IPS DF 4.7 (cell line): ENCODE data around the gene CNTN4.

Experiments
- DNase-seq: peaks from one replicate; pipeline ENCODE4 v3.0.0-alpha.2; 2013; ENCODE audit warnings: low spot score; ENCODE audit errors: extremely low read depth

CNTN4 gene

GRCh38 chr3:3020209-3020608 lies 921.5 kb downstream of the CNTN4 start:
- no peak for DNase-seq

GRCh38 chr3:3023111-3023745 lies 924.6 kb downstream of the CNTN4 start:
- DNase-seq: no peak

- DNase-seq: no peak
Observed at GRCh38 chr3:3027976-3028567, 929.4 kb downstream of the CNTN4 start.

GRCh38 chr3:3031326-3031725 lies 932.7 kb downstream of the CNTN4 start:
- no peak for DNase-seq

- DNase-seq: no peak
Observed at GRCh38 chr3:3037156-3037555, 938.5 kb downstream of the CNTN4 start.

- DNase-seq: no peak
Observed at GRCh38 chr3:3038201-3038991, 939.7 kb downstream of the CNTN4 start.

- DNase-seq: no peak
Observed at GRCh38 chr3:3053974-3054373, 955.3 kb downstream of the CNTN4 start.

GRCh38 chr3:3059645-3060044 lies 961.0 kb downstream of the CNTN4 start:
- DNase-seq: no peak

GRCh38 chr3:3064297-3064696 lies 965.6 kb downstream of the CNTN4 start:
- no peak for DNase-seq

GRCh38 chr3:3065876-3066275 lies 967.2 kb downstream of the CNTN4 start:
- DNase-seq: no peak

GRCh38 chr3:3066378-3066777 lies 967.7 kb downstream of the CNTN4 start:
- no peak for DNase-seq

- DNase-seq: no peak
Observed at GRCh38 chr3:3066910-3067309, 968.2 kb downstream of the CNTN4 start.

- DNase-seq: no peak
Observed at GRCh38 chr3:3068358-3068881, 969.8 kb downstream of the CNTN4 start.

- no peak for DNase-seq
Observed at GRCh38 chr3:3069723-3070122, 971.1 kb downstream of the CNTN4 start.

GRCh38 chr3:3071136-3071535 lies 972.5 kb downstream of the CNTN4 start:
- no peak for DNase-seq

GRCh38 chr3:3074551-3075257 lies 976.0 kb downstream of the CNTN4 start:
- no peak for DNase-seq

GRCh38 chr3:3080309-3080708 lies 981.6 kb downstream of the CNTN4 start:
- no peak for DNase-seq

- DNase-seq: no peak
Observed at GRCh38 chr3:3081381-3082233, 982.9 kb downstream of the CNTN4 start.

- no peak for DNase-seq
Observed at GRCh38 chr3:3082234-3082924, 983.7 kb downstream of the CNTN4 start.

GRCh38 chr3:3084890-3085289 lies 986.2 kb downstream of the CNTN4 start:
- no peak for DNase-seq
